HG02759 (cell line): ENCODE measurements around the gene VPS36.
"Not testable (repeated sequence)": the region's sequence is repeated elsewhere in the genome, so short reads cannot be mapped to it uniquely, and the experiment has no call there.

Experiments used
- ATAC-seq: cut with Tn5 transposase; IDR thresholded peaks from one replicate; pipeline ENCODE4 v1.9.1; 2021; ENCODE audit warnings: mild to moderate bottlenecking, moderate library complexity; ENCODE audit not compliant: unreplicated experiment

The VPS36 gene

GRCh38 chr13:52447354-52447753 lies 3.1 kb downstream of the VPS36 start:
- ATAC-seq: no peak

- no peak for ATAC-seq
Observed at GRCh38 chr13:52446265-52446664, 4.2 kb downstream of the VPS36 start.

GRCh38 chr13:52432456-52432855 lies 18.0 kb downstream of the VPS36 start:
- ATAC-seq: no peak

- no peak for ATAC-seq
Observed at GRCh38 chr13:52428295-52428694, 22.1 kb downstream of the VPS36 start.

GRCh38 chr13:52421216-52421615 lies 29.2 kb downstream of the VPS36 start:
- ATAC-seq: no peak

- ATAC-seq: no peak
Observed at GRCh38 chr13:52419080-52419479, 31.4 kb downstream of the VPS36 start.

GRCh38 chr13:52414963-52415362 lies 35.5 kb downstream of the VPS36 start:
- no peak for ATAC-seq

- no peak for ATAC-seq
Observed at GRCh38 chr13:52414051-52414450, 36.4 kb downstream of the VPS36 start.

GRCh38 chr13:52412128-52412527 lies 38.3 kb downstream of the VPS36 start:
- ATAC-seq: no peak

GRCh38 chr13:52411629-52412028 lies 38.8 kb downstream of the VPS36 start:
- ATAC-seq: peak; percentile 99

- ATAC-seq: not testable (repeated sequence)
Observed at GRCh38 chr13:52408071-52408658, 42.3 kb downstream of the VPS36 start.

- ATAC-seq: not testable (repeated sequence)
Observed at GRCh38 chr13:52407436-52407835, 43.0 kb downstream of the VPS36 start.

- no peak for ATAC-seq
Observed at GRCh38 chr13:52406629-52407028, 43.8 kb downstream of the VPS36 start.

- ATAC-seq: peak; percentile 65
Observed at GRCh38 chr13:52405767-52406494, 44.5 kb downstream of the VPS36 start, which contains the start of gene THSD1. Gene THSD1, minus strand, starts transcription at chr13:52406172. Its CDS starts 3,572 bp downstream, at chr13:52402600.

- ATAC-seq: no peak
Observed at GRCh38 chr13:52405369-52405766, 45.1 kb downstream of the VPS36 start.

- no peak for ATAC-seq
Observed at GRCh38 chr13:52399708-52400107, 50.7 kb downstream of the VPS36 start.

GRCh38 chr13:52399046-52399445 lies 51.4 kb downstream of the VPS36 start:
- no peak for ATAC-seq

- no peak for ATAC-seq
Observed at GRCh38 chr13:52395704-52396103, 54.7 kb downstream of the VPS36 start.

GRCh38 chr13:52394586-52394985 lies 55.8 kb downstream of the VPS36 start:
- ATAC-seq: no peak

GRCh38 chr13:52393572-52394357 lies 56.7 kb downstream of the VPS36 start:
- no peak for ATAC-seq

GRCh38 chr13:52387721-52388120 lies 62.7 kb downstream of the VPS36 start:
- no peak for ATAC-seq

- no peak for ATAC-seq
Observed at GRCh38 chr13:52385870-52386269, 64.6 kb downstream of the VPS36 start.
